Activated CD4-positive, alpha-beta T cell treated with anti-CD3 and anti-CD28 coated beads for 36 hours (primary cell): Measurements from ENCODE around the gene CDY2B. TPM values are rescaled to one million over a fixed set of nuclear protein-coding genes. Genes with fewer than 3 reads are reported as not detected.
"Not testable (repeated sequence)": the region's sequence is repeated elsewhere in the genome, so short reads cannot be mapped to it uniquely, and the experiment has no call there.

Experiments used
- ATAC-seq: fragments of 200-7000 bp; cut with Tn5 transposase; one replicate; pipeline ENCODE4 v1.10.0; 2021; ENCODE audit warnings: mild to moderate bottlenecking, moderate library complexity
- CTCF ChIA-PET: fragments of 350-600 bp; sonication (Branson Sonifier 250); formaldehyde crosslinking; loops from one replicate; lab custom pipeline; 2021; ENCODE audit warnings: antibody characterized with exemption; lab: Charles Lee
- POLR2A ChIA-PET: fragments of 350-600 bp; sonication (Branson Sonifier 250); formaldehyde crosslinking; loops from one replicate; lab custom pipeline; 2021; ENCODE audit warnings: antibody characterized with exemption, inconsistent platforms; lab: Charles Lee
- DNase-seq: peaks from one replicate; pipeline ENCODE4 v3.0.0-alpha.2; 2020
- H3K27ac Mint-ChIP-seq: one replicate; pipeline ENCODE4 v1.8.0; 2021; ENCODE audit warnings: mixed read lengths
- H3K27me3 Mint-ChIP-seq: one replicate; pipeline ENCODE4 v1.8.0; 2021; ENCODE audit warnings: mixed read lengths
- H3K36me3 Mint-ChIP-seq: one replicate; pipeline ENCODE4 v1.8.0; 2021; ENCODE audit warnings: low read depth, mixed read lengths
- H3K4me1 Mint-ChIP-seq: one replicate; pipeline ENCODE4 v1.8.0; 2021; ENCODE audit warnings: mixed read lengths
- H3K4me3 Mint-ChIP-seq: one replicate; pipeline ENCODE4 v1.8.0; 2021; ENCODE audit warnings: mild to moderate bottlenecking, moderate library complexity, mixed read lengths
- H3K9me3 Mint-ChIP-seq: one replicate; pipeline ENCODE4 v1.8.0; 2021; ENCODE audit warnings: low read depth, mixed read lengths
- intact Hi-C, 2 experiments: fragments of 100-400 bp; cut with DNase I in 1 of 2; cut with micrococcal nuclease in 1 of 2; formaldehyde crosslinking; loops; one replicate each; pipeline versions ENCODE4 v1.14.2 to v1.15.1; 2022 to 2024; cut with DNase I, micrococcal nuclease
- total RNA-seq, 2 experiments: library from RNA; stranded (reverse); gene quantifications; one replicate each; pipeline ENCODE4 v1.2.3, GENCODE V29; 2021

Gene CDY2B, protein sequence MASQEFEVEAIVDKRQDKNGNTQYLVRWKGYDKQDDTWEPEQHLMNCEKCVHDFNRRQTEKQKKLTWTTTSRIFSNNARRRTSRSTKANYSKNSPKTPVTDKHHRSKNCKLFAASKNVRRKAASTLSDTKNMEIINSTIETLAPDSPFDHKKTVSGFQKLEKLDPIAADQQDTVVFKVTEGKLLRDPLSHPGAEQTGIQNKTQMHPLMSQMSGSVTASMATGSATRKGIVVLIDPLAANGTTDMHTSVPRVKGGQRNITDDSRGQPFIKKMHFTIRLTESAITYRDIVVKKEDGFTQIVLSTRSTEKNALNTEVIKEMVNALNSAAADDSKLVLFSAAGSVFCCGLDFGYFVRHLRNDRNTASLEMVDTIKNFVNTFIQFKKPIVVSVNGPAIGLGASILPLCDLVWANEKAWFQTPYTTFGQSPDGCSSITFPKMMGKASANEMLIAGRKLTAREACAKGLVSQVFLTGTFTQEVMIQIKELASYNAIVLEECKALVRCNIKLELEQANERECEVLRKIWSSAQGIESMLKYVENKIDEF
- total RNA-seq, result not detected

DNA sequence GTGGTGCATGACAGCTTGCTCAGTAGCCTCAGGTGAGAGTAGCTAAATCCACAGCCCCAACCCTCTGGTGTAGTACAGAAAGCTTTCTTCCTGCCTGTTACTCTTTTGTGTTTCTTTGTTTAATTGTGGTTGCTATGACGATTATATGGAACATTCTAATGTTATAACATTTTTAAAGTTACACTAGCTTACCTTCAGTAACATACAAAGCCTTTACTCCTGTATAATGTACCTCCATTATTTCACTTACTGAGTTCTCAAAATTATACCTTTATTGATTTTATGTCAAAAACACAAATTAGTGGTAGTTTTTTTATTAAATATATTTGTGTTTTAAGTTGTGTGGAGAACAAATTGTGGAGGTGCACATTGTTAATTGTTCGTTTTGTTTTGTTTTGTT, at the start of gene CDY2B:
TSS of gene CDY2B (minus strand) at position 101 of the 400 bp plus-strand sequence. CDS start 328 bp downstream, outside the sequence.
- ATAC-seq, intact Hi-C loops, POLR2A ChIA-PET, H3K36me3 Mint-ChIP-seq, H3K4me1 Mint-ChIP-seq, H3K9me3 Mint-ChIP-seq, H3K4me3 Mint-ChIP-seq, CTCF ChIA-PET, DNase-seq, H3K27ac Mint-ChIP-seq, H3K27me3 Mint-ChIP-seq: not testable (repeated sequence)

DNA sequence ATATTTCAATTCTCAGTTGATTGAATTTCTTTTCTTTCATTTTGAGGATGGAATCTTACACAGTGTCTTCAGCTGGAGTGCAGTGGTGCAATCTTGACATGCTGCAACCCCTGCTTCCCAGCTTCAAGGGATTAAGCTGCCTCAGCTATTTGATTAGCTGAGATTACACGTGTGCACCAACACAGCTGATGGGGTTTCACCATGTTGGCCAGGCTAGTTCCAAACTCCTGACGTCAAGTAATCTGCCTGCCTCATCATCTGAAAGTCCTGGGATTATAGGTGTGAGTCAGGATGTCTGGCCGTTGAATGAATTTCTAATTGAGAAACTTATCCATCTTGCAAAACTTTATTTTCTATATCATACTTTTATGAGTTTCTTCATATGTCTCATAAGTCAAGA, 28.0 kb upstream of the CDY2B start:
- DNase-seq, CTCF ChIA-PET, H3K9me3 Mint-ChIP-seq, POLR2A ChIA-PET, H3K4me1 Mint-ChIP-seq, H3K27me3 Mint-ChIP-seq, H3K27ac Mint-ChIP-seq, H3K36me3 Mint-ChIP-seq, H3K4me3 Mint-ChIP-seq, intact Hi-C loops, ATAC-seq: not testable (repeated sequence)

DNA sequence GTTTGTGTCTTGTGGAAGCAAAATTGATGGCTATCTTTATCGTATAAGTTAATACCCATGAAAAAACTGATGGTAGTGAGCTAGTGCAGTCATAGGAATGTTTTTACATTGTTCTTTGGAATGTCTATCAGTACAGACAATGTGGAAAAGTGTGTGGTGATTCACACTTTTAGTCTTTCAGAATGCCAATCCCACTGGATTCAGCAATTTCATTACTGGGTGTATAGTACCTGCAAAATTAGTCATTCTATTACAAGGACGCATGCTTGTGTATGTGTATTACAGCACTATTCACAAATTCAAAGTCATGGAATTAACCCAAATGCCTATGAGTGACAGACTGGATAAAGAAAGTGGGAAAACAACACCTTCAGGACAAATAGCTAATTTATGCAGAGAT, 27.3 kb upstream of the CDY2B start:
- intact Hi-C loops, POLR2A ChIA-PET, H3K36me3 Mint-ChIP-seq, H3K9me3 Mint-ChIP-seq, H3K4me1 Mint-ChIP-seq, H3K27ac Mint-ChIP-seq, H3K27me3 Mint-ChIP-seq, CTCF ChIA-PET, DNase-seq, ATAC-seq, H3K4me3 Mint-ChIP-seq: not testable (repeated sequence)

DNA sequence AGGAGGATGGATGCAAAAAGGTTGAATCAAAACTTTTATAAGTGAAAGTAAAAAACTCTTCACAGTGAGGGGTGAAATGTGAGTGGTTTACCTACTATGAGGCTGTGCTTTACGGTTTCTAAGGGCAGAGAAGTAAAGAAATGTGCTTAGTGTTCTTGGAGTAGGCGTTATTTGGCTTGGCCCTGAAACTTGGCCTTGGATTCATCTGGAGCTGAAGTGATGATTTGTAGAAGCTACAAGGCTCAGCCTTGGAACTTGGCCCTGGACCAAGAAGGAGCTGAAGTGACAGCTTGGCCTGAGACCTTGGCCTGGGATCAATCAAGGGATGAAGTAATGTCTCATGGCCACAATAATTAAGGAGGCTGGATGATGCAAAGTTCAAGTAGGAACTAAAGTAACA, 1.7 kb upstream of the CDY2B start:
- H3K27ac Mint-ChIP-seq, H3K4me1 Mint-ChIP-seq, ATAC-seq, H3K27me3 Mint-ChIP-seq, H3K36me3 Mint-ChIP-seq, H3K4me3 Mint-ChIP-seq, CTCF ChIA-PET, POLR2A ChIA-PET, DNase-seq, H3K9me3 Mint-ChIP-seq, intact Hi-C loops: not testable (repeated sequence)

DNA sequence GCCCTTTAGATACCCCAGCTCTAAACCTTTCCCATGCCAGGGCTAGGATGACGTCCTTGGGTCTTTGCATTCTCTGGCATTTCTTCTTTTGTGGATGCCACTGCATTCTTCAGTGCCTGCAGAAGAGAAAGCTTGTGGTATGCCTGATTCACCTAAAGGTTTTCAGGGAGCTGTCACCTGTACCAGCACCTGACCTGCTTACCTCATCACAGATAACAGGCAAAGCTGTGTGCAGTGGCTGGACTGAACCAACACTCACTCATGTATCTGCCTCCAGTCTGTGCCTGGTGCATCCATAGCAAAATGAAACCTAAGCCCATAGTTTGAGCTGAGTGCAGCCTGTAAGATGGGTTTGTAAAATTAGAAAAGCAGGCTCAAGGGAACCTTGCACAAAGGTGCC, 3.3 kb downstream of the CDY2B start:
- H3K27me3 Mint-ChIP-seq, intact Hi-C loops, H3K27ac Mint-ChIP-seq, POLR2A ChIA-PET, ATAC-seq, H3K36me3 Mint-ChIP-seq, CTCF ChIA-PET, H3K9me3 Mint-ChIP-seq, DNase-seq, H3K4me1 Mint-ChIP-seq, H3K4me3 Mint-ChIP-seq: not testable (repeated sequence)

DNA sequence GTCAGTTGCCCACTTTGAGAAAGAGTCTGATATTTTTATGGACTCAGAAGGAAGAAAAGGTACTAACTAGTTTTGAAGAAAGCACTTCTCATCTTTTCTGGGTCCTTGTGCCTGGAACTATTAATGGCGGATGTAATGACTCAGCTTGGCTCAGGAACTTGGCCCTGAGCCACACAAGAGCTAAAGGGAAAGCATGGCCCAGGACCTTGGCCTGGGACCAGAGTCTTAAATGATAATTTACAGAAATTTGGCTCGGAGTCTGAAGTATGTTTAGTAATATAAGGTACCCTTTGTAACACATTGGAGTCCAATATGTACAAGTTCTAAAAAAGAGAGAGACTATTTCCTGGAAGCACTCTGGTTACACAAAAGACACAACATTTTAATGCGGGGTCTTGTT, 4.6 kb downstream of the CDY2B start:
- ATAC-seq, POLR2A ChIA-PET, intact Hi-C loops, DNase-seq, H3K4me1 Mint-ChIP-seq, H3K27ac Mint-ChIP-seq, H3K4me3 Mint-ChIP-seq, H3K27me3 Mint-ChIP-seq, H3K36me3 Mint-ChIP-seq, H3K9me3 Mint-ChIP-seq, CTCF ChIA-PET: not testable (repeated sequence)

DNA sequence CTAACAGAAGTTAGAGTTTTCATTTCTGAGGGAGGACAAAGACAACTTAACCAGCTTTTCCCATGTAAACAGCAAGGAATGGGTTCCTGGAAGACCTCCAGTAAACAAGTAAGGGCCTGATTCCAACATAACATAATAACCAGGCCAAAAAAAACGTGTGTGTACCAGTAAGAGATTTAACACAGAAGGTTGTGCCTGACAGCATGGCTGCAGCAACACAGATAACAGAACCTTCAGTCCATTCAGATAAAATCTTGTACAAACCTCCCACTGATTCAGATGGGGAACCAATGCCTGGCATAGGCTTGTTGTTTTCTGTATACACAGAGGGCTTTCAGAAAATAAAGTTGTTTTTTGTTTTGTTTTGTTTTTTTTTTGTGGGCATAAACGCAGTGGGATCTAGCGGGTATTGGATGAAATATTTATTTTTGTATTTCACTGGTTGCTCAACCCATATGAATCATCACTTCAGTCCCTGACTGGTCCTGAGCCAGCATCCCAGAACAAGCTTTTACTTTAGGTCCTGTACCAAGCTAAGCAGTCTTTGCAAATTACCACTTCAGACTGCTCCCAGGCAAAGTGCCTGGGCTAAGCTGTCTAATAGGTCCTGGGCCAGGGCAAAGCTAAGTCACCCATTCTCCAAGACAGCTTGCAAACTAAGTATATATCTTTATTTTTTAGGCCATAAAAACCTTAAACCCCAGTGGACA, 8.7 kb downstream of the CDY2B start:
- H3K4me1 Mint-ChIP-seq, H3K4me3 Mint-ChIP-seq, H3K27me3 Mint-ChIP-seq, intact Hi-C loops, H3K27ac Mint-ChIP-seq, DNase-seq, ATAC-seq, POLR2A ChIA-PET, H3K36me3 Mint-ChIP-seq, CTCF ChIA-PET, H3K9me3 Mint-ChIP-seq: not testable (repeated sequence)

DNA sequence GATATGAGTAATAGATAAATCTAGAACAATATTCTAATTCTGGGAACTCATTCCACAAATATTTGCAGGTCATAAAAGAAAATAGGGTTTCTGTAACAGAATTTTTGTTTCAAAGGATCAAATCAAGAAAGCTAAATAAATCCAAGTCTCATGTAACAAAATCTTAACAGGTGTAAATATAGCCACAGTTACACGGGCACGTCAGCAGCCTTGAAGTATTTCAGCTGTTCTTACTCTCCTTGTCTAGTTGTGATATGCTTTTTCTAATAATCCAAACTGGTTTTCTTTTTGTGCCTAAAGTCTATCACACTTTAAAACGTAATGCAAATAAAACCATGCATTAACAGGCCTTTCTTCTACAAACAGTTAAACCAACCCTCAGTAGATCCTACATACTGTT, 9.3 kb downstream of the CDY2B start:
- DNase-seq, H3K9me3 Mint-ChIP-seq, intact Hi-C loops, POLR2A ChIA-PET, CTCF ChIA-PET, H3K4me3 Mint-ChIP-seq, H3K27me3 Mint-ChIP-seq, H3K27ac Mint-ChIP-seq, H3K4me1 Mint-ChIP-seq, H3K36me3 Mint-ChIP-seq, ATAC-seq: not testable (repeated sequence)

DNA sequence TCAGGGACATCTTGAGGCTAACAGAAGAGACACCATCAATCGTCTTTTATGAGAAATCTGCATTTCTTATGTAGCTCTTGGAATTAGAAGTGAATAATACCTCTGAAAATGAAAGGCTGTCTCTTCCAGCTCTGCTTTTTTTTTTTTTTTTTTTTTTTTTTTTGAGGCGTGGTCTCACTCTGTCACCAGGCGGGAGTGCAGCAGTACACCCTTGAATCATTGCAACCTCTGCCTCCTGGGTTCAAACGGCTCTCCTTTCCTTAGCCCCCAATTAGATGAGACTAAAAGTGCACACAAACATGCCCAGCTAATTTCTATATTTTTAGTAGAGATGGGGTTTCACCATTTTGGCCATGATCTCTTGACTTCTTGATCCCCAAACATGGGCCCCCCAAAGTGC, 12.2 kb downstream of the CDY2B start:
- intact Hi-C loops, H3K27me3 Mint-ChIP-seq, DNase-seq, H3K27ac Mint-ChIP-seq, H3K9me3 Mint-ChIP-seq, POLR2A ChIA-PET, H3K4me1 Mint-ChIP-seq, CTCF ChIA-PET, H3K36me3 Mint-ChIP-seq, ATAC-seq, H3K4me3 Mint-ChIP-seq: not testable (repeated sequence)

DNA sequence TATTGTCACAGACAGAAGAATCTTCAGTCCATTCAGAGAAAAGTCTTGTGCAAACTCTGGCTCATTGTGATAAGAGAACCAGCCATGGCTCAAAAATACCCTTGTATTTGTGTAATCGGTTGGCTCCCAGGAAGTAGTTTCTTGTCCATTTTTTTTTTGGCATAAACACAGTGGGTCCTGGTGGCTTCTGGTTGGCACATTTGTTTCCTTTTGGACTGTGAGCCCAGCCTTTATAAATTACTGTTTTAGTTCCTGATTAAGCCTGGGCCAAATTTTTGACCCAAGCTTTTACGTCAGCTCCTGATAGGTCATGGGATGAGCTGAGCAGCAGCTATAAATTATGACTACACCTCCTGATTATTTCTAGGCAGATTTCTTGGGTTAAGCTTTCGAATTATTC, 19.4 kb downstream of the CDY2B start:
- ATAC-seq, DNase-seq, H3K4me3 Mint-ChIP-seq, intact Hi-C loops, H3K27me3 Mint-ChIP-seq, H3K27ac Mint-ChIP-seq, POLR2A ChIA-PET, H3K9me3 Mint-ChIP-seq, CTCF ChIA-PET, H3K4me1 Mint-ChIP-seq, H3K36me3 Mint-ChIP-seq: not testable (repeated sequence)

DNA sequence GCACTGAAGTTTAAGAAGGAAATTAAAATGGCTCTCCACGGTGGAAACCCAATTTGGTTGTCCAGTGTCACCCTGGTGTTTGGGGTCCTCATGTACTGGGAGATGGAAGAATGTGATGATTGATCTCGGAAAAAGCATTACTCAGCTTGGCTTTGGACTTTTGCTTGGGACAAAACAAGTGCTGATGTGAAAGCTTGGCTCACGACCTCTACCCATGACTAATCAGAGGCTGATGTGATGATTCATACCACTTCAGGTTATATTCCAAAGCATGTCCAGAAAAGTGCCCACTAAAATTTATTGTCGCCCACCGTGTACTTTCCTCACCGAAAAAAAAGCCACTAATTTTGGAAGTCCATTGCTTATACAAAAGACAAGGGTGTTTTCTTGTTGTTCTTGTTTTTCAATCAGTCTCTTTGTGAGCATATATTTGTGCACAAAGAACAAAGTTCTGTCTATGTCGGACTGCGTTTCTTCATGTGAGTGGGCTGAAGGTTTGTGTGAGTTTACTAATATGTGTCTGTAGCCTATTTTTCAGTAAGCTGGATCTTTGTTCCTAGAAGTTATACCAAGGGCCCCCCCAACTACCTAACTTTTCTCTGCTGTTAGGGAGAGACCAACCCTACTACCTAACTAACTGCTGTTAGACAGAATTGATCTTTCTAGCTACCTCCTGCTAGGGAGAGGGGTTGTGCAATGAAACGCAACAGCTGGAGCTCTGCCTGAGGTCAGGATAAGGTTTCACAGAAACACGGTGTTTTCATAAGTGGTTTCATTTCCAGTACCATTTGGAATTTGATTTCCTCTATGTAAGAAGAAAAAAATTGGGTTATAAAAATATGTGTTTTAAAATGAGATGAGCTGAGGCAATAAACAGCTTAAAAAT, 22.8 kb downstream of the CDY2B start:
- DNase-seq, POLR2A ChIA-PET, ATAC-seq, H3K4me1 Mint-ChIP-seq, H3K9me3 Mint-ChIP-seq, intact Hi-C loops, H3K27ac Mint-ChIP-seq, H3K36me3 Mint-ChIP-seq, H3K27me3 Mint-ChIP-seq, CTCF ChIA-PET, H3K4me3 Mint-ChIP-seq: not testable (repeated sequence)
